HepG2 (cell line): Measurements from ENCODE around the gene SRSF4. TPM values are rescaled to one million over a fixed set of nuclear protein-coding genes. Genes with fewer than 3 reads are reported as not detected.

ENCODE experiments used
- CHD4 ChIP-seq: fragments of 200-600 bp; sonication (generic); IDR thresholded peaks from 2 replicates; pipeline ENCODE4 v1.7.0; 2017; ENCODE audit warnings: mild to moderate bottlenecking, low read length, borderline replicate concordance
- CTCF ChIP-seq: sonication (generic); formaldehyde crosslinking; IDR thresholded peaks from 2 replicates; pipeline ENCODE4 v1.5.0; 2020; ENCODE audit warnings: mild to moderate bottlenecking, missing genetic modification reagents, moderate library complexity
- ELF3 ChIP-seq: IDR thresholded peaks from 2 replicates; pipeline ENCODE4 v1.6.1; 2016; ENCODE audit warnings: missing genetic modification reagents, missing compliant biosample characterization
- ISL2 ChIP-seq: sonication (generic); formaldehyde crosslinking; IDR thresholded peaks from 2 replicates; pipeline ENCODE4 v1.5.0; 2020; ENCODE audit warnings: missing genetic modification reagents
- KLF16 ChIP-seq, 2 experiments: sonication (generic) in 1 of 2; formaldehyde crosslinking in 1 of 2; IDR thresholded peaks; 2 replicates each; pipeline versions ENCODE4 v1.6.1 to v1.8.0; 2016 to 2023; ENCODE audit warnings: missing genetic modification reagents in 2 of 2, missing compliant biosample characterization in 1 of 2
- NKX3-1 ChIP-seq: sonication (generic); formaldehyde crosslinking; IDR thresholded peaks from 2 replicates; pipeline ENCODE4 v1.5.0; 2020; ENCODE audit warnings: missing genetic modification reagents
- NR2C2 ChIP-seq: sonication (generic); formaldehyde crosslinking; IDR thresholded peaks from 2 replicates; pipeline ENCODE4 v1.4.0; 2020; ENCODE audit warnings: missing genetic modification reagents, mild to moderate bottlenecking, moderate library complexity, borderline replicate concordance
- PAF1 ChIP-seq: IDR thresholded peaks from 2 replicates; pipeline ENCODE4 v1.6.1; 2016; ENCODE audit warnings: missing genetic modification reagents, missing compliant biosample characterization
- POLR2AphosphoS5 ChIP-seq: IDR thresholded peaks from 2 replicates; pipeline ENCODE4 v1.6.1; 2012; ENCODE audit warnings: low read depth, low read length
- SALL2 ChIP-seq: sonication (generic); formaldehyde crosslinking; IDR thresholded peaks from 2 replicates; pipeline ENCODE4 v1.8.1; 2023; ENCODE audit warnings: mild to moderate bottlenecking, missing genetic modification reagents, inconsistent platforms
- SNAPC2 ChIP-seq: sonication (generic); formaldehyde crosslinking; IDR thresholded peaks from 2 replicates; pipeline ENCODE4 v1.8.1; 2022; ENCODE audit warnings: mild to moderate bottlenecking, missing genetic modification reagents
- SOX5 ChIP-seq: IDR thresholded peaks from 2 replicates; pipeline ENCODE4 v1.6.1; 2016; ENCODE audit warnings: borderline replicate concordance
- YEATS4 ChIP-seq: sonication (generic); formaldehyde crosslinking; IDR thresholded peaks from 2 replicates; pipeline ENCODE4 v1.4.0; 2020; ENCODE audit warnings: missing genetic modification reagents, borderline replicate concordance
- ZNF142 ChIP-seq: sonication (generic); formaldehyde crosslinking; IDR thresholded peaks from 2 replicates; pipeline ENCODE4 v1.4.0; 2020; ENCODE audit warnings: missing genetic modification reagents
- ZNF609 ChIP-seq: sonication (generic); formaldehyde crosslinking; IDR thresholded peaks from 2 replicates; pipeline ENCODE4 v1.4.0; 2020; ENCODE audit warnings: mild to moderate bottlenecking, missing genetic modification reagents, borderline replicate concordance
- ZNF629 ChIP-seq: sonication (generic); formaldehyde crosslinking; conservative IDR thresholded peaks from 2 replicates; pipeline ENCODE4 v1.5.0; 2020; ENCODE audit warnings: missing genetic modification reagents
- ZNF792 ChIP-seq: IDR thresholded peaks from 2 replicates; pipeline ENCODE4 v1.6.1; 2016
- polyA plus RNA-seq, 8 experiments: library from polyadenylated mRNA; depleted of rRNA in 3 of 8; stranded (reverse) in 7 of 8; unstranded in 1 of 8; fragments of >200 nt; fragmentation: Illumina TruSeq in 4 of 8; extraction: Trizol in 4 of 8; gene quantifications; 2 replicates each; pipeline versions ENCODE4 v1.2.1 to v1.2.3, GENCODE V29; 2011 to 2016; ENCODE audit warnings: low read depth in 4 of 8, missing spikeins in 1 of 8, mixed read lengths in 1 of 8; ENCODE audit not compliant: insufficient read depth in 1 of 8
- total RNA-seq, 5 experiments: library from RNA; depleted of rRNA; stranded (reverse); fragments of >200 nt; fragmentation: Illumina TruSeq; extraction: Trizol; gene quantifications; 2 replicates each; pipeline ENCODE4 v1.2.3, GENCODE V29; 2016; ENCODE audit warnings: low read depth in 1 of 5

SRSF4 gene
- total and polyA plus RNA-seq, 2 of the 13 experiments (the other 11 are each of a cell fraction or from before 2014, with no cell fraction given): 37.7 to 50.9 TPM

GRCh38 chr1:29145739-29146437 is 35.8 kb downstream of the SRSF4 start (continued):
- TF ChIP-seq ZNF142 (0 out of 2 replicates have a peak, but pooled peaks have one; percentile 24), NKX3-1 (0 out of 2 replicates have a peak, but pooled peaks have one; percentile 53), ISL2 (CRISPR knock-in tag) (0 out of 2 replicates have a peak, but pooled peaks have one; percentile 34), CHD4 (peak; percentile 73; the same call in 1 of the 2 replicates), KLF16 (CRISPR knock-in tag; IDR thresholded peaks at IDR 0.05) (peak in 1 of 2 experiments; percentile 18; a peak in 1 of 4 replicates), YEATS4 (CRISPR knock-in tag) (0 out of 2 replicates have a peak, but pooled peaks have one; percentile 50), CTCF (CRISPR knock-in tag) (0 out of 2 replicates have a peak, but pooled peaks have one; percentile 8), SOX5 (CRISPR knock-in tag) (peak; percentile 52; the same call in 1 of the 2 replicates), NR2C2 (CRISPR knock-in tag) (peak; percentile 58; the same call in 1 of the 2 replicates), ZNF609 (CRISPR knock-in tag) (no peak), SALL2 (CRISPR knock-in tag) (no peak), ZNF629 (CRISPR knock-in tag) (0 out of 2 replicates have a peak, but pooled peaks have one; percentile 9), SNAPC2 (CRISPR knock-in tag) (no peak), PAF1 (no peak), ZNF792 (CRISPR knock-in tag) (peak; percentile 76; the same call in 1 of the 2 replicates), ELF3 (peak; percentile 92), POLR2AphosphoS5 (peak; percentile 60)
